ENCODE results near the gene GPC5.

GPC5 gene

DNA sequence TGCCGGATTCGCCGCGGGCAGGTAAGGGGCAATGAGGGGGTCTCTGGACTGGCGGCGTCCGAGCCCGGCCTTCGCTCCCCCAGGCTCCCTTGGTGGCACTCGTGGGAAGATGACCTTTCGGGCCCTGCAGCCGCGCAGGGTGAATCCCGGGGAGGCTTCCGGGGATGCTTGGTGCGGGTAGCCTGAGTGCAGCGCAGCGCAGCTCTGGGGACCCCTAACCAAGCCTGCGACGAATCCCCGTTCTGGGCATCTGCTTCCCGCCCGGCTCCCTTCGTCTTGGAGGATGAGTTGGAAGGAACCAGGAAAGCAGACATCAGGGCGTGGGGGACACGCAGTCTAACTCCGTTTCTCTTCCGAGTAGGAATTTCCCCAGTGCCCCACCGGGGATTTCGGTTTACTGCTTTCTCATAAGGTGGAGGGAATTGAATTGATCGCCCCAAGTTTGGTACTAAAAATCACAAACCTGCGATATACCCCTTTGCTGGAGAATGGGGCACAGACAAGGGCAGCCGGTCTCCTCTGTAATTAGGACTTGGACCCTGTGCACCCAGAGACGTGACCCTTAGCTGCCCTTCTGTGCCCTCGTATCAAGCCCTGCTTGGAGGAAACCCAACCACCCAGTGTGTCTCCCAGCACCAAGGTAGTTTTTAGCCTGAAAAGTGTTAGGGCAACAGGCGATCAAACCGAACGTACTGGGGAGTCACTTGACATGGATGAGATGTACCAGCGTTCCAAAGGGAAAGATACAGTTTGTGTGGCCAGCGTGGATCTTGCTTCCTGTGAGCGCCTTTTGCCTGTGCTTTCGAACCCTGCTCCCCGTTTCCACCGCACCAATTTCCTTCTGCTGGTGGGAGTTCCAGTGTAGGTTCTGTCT lies 1.0 kb downstream of the GPC5 start:
- no peaks in the 10 kb centered on the region for H3K36me3 ChIP-seq (ENCODE audit: control insufficient read depth, insufficient read depth, low read length)
- DNase-seq (ENCODE audit: extremely low read depth, insufficient read length) = peak; percentile 28
- peaks cover 1% of the 10 kb centered on the region; the same call in 1 of the 2 replicates for H3K27me3 ChIP-seq (replicated peaks; ENCODE audit: control insufficient read depth, insufficient read depth, low read length)
- TF ChIP-seq CTCF (IDR thresholded peaks at IDR 0.05; ENCODE audit: insufficient read depth, low read length, poor library complexity, severe bottlenecking) = no peak
- peak overlapping the region; percentile 78 for H3K4me3 ChIP-seq (replicated peaks; ENCODE audit: low read depth, low read length)

DNA sequence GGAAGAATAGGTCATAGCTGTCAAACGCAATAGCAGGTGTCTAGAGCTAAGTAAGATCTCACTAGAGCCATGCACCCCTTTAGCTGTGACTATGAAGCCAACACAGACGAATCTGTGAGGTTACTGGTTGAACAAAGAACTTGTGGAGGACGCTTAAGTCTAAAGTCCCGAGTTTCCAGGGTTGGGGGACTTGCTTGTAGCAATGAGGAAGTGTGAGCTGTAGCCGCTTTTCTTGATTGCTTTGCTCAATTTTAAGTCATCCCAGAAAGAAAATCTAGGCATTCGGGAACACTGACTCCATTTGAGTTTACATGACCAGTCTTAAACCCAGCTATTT lies 1.6 kb downstream of the GPC5 start:
- Histone ChIP-seq H3K27me3 (replicated peaks; ENCODE audit: control insufficient read depth, insufficient read depth, low read length) (peaks cover 1% of the 10 kb centered on the region; the same call in 1 of the 2 replicates), H3K36me3 (ENCODE audit: control insufficient read depth, insufficient read depth, low read length) (no peaks in the 10 kb centered on the region), H3K4me3 (replicated peaks; ENCODE audit: low read depth, low read length) (peak overlapping the region; percentile 78)
- DNase-seq (ENCODE audit: extremely low read depth, insufficient read length) = no peak
- no peak for TF ChIP-seq CTCF (IDR thresholded peaks at IDR 0.05; ENCODE audit: insufficient read depth, low read length, poor library complexity, severe bottlenecking)

DNA sequence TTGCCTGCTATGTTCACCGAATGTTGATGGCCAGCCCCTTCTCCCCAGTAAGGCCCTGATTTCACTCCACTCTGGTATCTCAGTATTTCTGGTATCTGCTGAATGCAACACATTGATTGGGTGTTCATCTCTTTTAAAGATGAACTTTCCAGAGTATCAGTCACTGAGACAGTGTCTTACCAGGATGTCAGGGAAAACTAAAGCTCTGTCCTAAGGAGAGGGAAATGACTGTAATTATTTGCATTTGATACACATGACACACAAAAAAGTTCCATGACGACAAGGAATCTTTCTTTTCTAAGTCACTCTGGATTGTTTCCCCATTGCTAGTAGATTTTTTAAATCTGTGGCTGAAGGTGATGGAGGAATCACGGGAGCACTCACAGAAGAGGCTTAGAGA lies 2.2 kb downstream of the GPC5 start:
- Histone ChIP-seq H3K36me3 (ENCODE audit: control insufficient read depth, insufficient read depth, low read length) (no peaks in the 10 kb centered on the region), H3K4me3 (replicated peaks; ENCODE audit: low read depth, low read length) (no peak overlapping the region), H3K27me3 (replicated peaks; ENCODE audit: control insufficient read depth, insufficient read depth, low read length) (peaks cover 1% of the 10 kb centered on the region; the same call in 1 of the 2 replicates)
- DNase-seq (ENCODE audit: extremely low read depth, insufficient read length) = no peak
- no peak for TF ChIP-seq CTCF (IDR thresholded peaks at IDR 0.05; ENCODE audit: insufficient read depth, low read length, poor library complexity, severe bottlenecking)

- H3K27me3 ChIP-seq (replicated peaks; ENCODE audit: control insufficient read depth, insufficient read depth, low read length) = peaks cover 1% of the 10 kb centered on the region; the same call in 1 of the 2 replicates
- no peak overlapping the region for H3K4me3 ChIP-seq (replicated peaks; ENCODE audit: low read depth, low read length)
- TF ChIP-seq CTCF (IDR thresholded peaks at IDR 0.05; ENCODE audit: insufficient read depth, low read length, poor library complexity, severe bottlenecking) = no peak
- no peak for DNase-seq (ENCODE audit: extremely low read depth, insufficient read length)
- H3K36me3 ChIP-seq (ENCODE audit: control insufficient read depth, insufficient read depth, low read length) = no peaks in the 10 kb centered on the region
These were observed 3.5 kb downstream of the GPC5 start for GRCh38 chr13:91401920-91402319.

DNA sequence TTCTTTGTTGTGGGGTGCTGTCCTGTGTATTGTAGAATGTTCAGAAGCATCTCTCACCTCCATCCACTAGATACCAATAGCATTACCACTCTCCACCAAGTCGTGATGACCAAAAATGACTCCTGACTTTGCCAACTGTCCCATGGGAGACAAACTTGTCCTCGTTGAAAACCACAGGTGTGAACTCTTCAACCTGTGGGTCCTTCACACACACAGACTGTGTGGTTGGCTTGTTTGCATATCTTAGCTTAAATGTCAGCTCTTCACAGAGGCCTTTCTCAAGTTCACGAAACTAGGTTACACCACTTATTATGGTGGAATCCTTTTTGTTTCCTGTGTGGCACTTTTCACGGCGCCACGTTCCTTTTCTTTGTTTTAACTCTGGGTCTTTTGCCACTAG lies 6.8 kb downstream of the GPC5 start:
- TF ChIP-seq CTCF (IDR thresholded peaks at IDR 0.05; ENCODE audit: insufficient read depth, low read length, poor library complexity, severe bottlenecking) = no peak
- DNase-seq (ENCODE audit: extremely low read depth, insufficient read length) = no peak
- H3K36me3 ChIP-seq (ENCODE audit: control insufficient read depth, insufficient read depth, low read length) = no peaks in the 10 kb centered on the region
- no peaks in the 10 kb centered on the region for H3K27me3 ChIP-seq (replicated peaks; ENCODE audit: control insufficient read depth, insufficient read depth, low read length)
- no peak overlapping the region for H3K4me3 ChIP-seq (replicated peaks; ENCODE audit: low read depth, low read length)

All from GM06990 (cell line).